HG03460 (cell line): ENCODE measurements around the gene BARD1.
"Not testable (repeated sequence)": the region's sequence is repeated elsewhere in the genome, so short reads cannot be mapped to it uniquely, and the experiment has no call there.

ENCODE experiments used
- ATAC-seq: cut with Tn5 transposase; IDR thresholded peaks from one replicate; pipeline ENCODE4 v1.9.1; 2021; ENCODE audit not compliant: unreplicated experiment

BARD1 gene

GRCh38 chr2:214808981-214809750 is at the start of gene BARD1:
BARD1 (minus strand) TSS chr2:214809683; CDS start chr2:214809569, 114 bp downstream.
- ATAC-seq = peak; percentile 29

GRCh38 chr2:214856137-214856536 is 46.7 kb upstream of the BARD1 start:
- no peak for ATAC-seq

- ATAC-seq = no peak
Measured at GRCh38 chr2:214853906-214854305, 44.4 kb upstream of the BARD1 start.

- ATAC-seq = no peak
Measured at GRCh38 chr2:214843823-214844222, 34.3 kb upstream of the BARD1 start.

GRCh38 chr2:214839464-214839863 is 30.0 kb upstream of the BARD1 start:
- ATAC-seq = peak; percentile 63

- ATAC-seq = no peak
Measured at GRCh38 chr2:214837466-214837865, 28.0 kb upstream of the BARD1 start.

GRCh38 chr2:214836568-214836967 is 27.1 kb upstream of the BARD1 start:
- no peak for ATAC-seq

GRCh38 chr2:214830794-214831346 is 21.4 kb upstream of the BARD1 start:
- ATAC-seq = no peak

- ATAC-seq = no peak
Measured at GRCh38 chr2:214816008-214816533, 6.6 kb upstream of the BARD1 start.

GRCh38 chr2:214810671-214811070 is 1.2 kb upstream of the BARD1 start:
- no peak for ATAC-seq

- ATAC-seq = peak; percentile 81
Measured at GRCh38 chr2:214809751-214810564, 475 bp upstream of the BARD1 start.

- no peak for ATAC-seq
Measured at GRCh38 chr2:214807653-214808052, 1.8 kb downstream of the BARD1 start.

GRCh38 chr2:214801768-214802397 is 7.6 kb downstream of the BARD1 start:
- no peak for ATAC-seq

GRCh38 chr2:214801068-214801467 is 8.4 kb downstream of the BARD1 start:
- no peak for ATAC-seq

- ATAC-seq = no peak
Measured at GRCh38 chr2:214800180-214800579, 9.3 kb downstream of the BARD1 start.

- no peak for ATAC-seq
Measured at GRCh38 chr2:214796911-214797310, 12.6 kb downstream of the BARD1 start.

- not testable (repeated sequence) for ATAC-seq
Measured at GRCh38 chr2:214783181-214783580, 26.3 kb downstream of the BARD1 start.

GRCh38 chr2:214782671-214783070 is 26.8 kb downstream of the BARD1 start:
- no peak for ATAC-seq

- no peak for ATAC-seq
Measured at GRCh38 chr2:214781226-214781625, 28.3 kb downstream of the BARD1 start.

GRCh38 chr2:214775971-214776370 is 33.5 kb downstream of the BARD1 start:
- no peak for ATAC-seq

GRCh38 chr2:214774108-214774507 is 35.4 kb downstream of the BARD1 start:
- ATAC-seq = no peak
